VCaP (cell line): ENCODE data around the gene PDIA3.
A peak's percentile ranks its signal among the peaks of the same experiment; 100 is the strongest.

Experiments
- H3K27ac ChIP-seq: fragments of 450-650 bp; 2 replicates; pipeline ENCODE4 v1.5.1; 2017
- TF ChIP-seq, protein P1 (sequence below): fragments of 450-650 bp; conservative IDR thresholded peaks from 2 replicates; pipeline ENCODE4 v1.5.1; 2017; ENCODE audit warnings: mild to moderate bottlenecking, moderate library complexity

PDIA3 gene

DNA sequence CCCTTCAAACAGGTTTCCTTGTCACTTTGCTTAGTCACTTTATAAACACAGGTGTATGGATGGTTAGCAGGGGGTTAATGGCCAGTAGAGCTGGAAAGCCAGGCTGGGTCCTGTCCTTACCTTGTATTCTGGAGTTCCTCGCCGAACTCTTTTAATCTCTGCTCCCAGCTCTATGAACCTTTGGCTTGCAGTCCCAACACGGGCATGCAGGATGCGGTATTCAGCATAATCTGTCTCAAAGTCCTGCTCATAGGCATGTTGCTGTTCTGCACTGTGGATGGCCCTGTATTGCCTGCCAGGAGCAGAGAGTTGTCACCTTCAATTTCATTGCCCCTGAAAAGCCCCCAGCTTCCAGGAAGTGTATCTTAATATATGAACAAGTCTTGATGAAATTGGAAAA is 27.8 kb downstream of the PDIA3 start:
- TF ChIP-seq, protein P1, sequence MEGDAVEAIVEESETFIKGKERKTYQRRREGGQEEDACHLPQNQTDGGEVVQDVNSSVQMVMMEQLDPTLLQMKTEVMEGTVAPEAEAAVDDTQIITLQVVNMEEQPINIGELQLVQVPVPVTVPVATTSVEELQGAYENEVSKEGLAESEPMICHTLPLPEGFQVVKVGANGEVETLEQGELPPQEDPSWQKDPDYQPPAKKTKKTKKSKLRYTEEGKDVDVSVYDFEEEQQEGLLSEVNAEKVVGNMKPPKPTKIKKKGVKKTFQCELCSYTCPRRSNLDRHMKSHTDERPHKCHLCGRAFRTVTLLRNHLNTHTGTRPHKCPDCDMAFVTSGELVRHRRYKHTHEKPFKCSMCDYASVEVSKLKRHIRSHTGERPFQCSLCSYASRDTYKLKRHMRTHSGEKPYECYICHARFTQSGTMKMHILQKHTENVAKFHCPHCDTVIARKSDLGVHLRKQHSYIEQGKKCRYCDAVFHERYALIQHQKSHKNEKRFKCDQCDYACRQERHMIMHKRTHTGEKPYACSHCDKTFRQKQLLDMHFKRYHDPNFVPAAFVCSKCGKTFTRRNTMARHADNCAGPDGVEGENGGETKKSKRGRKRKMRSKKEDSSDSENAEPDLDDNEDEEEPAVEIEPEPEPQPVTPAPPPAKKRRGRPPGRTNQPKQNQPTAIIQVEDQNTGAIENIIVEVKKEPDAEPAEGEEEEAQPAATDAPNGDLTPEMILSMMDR, result no peak
- H3K27ac ChIP-seq, result no peak overlapping the region

DNA sequence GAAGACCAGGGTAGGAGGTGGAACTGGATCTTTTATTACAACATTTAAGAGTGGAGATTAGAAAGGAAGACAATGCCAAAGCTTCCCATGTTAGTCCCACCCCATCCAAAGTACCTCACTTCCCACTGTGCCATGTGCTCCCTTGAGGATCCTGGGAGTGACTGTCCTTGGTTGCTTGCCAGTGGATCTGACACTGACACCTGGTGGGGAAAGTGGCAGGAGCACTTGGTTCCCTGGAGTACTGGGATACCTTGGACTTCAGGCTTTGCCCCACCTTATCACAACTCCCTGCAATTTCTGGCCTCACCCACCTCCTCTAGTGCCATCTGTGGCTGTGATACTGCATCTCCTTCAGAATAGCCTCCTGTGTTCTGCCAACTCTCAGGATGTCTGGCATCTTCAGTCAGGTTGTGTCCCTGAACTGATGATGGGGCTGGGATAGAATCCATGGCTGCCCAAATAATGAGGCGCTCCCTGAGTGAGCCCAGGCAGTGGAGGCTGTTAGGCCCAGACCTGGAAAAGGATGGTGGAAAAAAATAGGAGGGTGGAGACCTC is 29.2 kb downstream of the PDIA3 start:
- H3K27ac ChIP-seq, result peak overlapping the region; percentile 26; the same call in 1 of the 2 replicates
- TF ChIP-seq, protein P1, result peak; percentile 67

DNA sequence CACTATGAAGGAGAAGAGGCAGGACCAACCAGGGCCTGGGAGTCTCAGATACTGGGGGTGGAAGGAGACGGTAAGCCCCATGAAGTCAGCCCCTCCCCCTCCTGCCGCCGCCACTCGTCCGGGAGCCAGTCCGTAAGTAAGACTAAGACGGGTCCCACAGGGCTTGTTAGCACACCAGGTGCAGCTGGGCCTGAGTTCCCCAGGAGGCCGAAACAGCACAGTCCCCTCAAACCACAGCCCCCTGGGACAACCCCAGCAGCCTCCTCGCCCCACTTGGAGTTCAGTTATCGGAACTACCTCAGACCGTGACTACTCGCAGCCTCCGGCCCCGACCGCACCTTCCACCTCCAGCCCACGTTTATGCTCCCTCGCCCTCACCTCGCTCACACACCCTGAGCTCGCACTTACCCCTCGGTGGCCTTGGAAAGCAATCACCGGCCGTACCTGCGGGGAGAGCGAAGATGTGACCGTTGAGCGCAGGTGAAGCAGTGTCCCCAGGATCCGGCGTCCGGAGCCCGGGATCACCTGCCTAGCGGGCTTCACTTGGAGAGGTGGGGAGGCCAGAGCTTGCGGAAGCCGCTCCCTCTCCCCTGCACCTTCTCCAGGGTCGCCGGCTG is 30.0 kb downstream of the PDIA3 start:
- TF ChIP-seq, protein P1, result no peak
- no peak overlapping the region for H3K27ac ChIP-seq

DNA sequence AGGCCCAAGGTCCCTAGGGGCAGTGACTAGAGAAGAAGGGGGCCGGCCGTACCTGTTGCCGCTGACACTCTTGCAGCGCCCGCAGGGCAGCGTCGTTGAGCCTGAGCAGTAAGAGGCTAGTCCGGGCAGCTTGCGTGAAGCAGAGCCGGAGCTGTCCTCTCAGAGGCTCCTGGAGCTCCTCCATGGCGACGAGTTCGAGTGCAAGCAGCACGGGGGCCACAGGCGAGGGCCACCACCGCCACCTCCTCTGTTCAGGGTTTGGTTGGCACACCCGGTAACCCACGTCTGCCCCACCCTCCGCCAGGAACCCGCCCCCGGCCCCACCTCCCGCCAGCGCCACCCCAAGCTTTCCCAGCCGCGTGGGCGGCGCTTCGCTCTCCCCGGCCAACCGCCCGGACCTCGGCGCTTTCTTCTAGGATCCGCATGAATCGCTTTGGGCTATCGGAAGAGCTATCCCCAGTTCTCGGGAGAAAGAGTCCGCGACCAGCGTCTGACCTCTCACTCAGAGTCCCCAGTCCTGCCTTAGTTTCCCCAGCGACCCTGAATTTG is 30.6 kb downstream of the PDIA3 start, which contains the start of gene ELL3:
TSS of gene ELL3 (minus strand) at position 249 of the 549 bp plus-strand sequence. CDS start at position 184, 65 bp downstream.
- TF ChIP-seq, protein P1, result no peak
- H3K27ac ChIP-seq, result no peak within 1 kb of the TSS

DNA sequence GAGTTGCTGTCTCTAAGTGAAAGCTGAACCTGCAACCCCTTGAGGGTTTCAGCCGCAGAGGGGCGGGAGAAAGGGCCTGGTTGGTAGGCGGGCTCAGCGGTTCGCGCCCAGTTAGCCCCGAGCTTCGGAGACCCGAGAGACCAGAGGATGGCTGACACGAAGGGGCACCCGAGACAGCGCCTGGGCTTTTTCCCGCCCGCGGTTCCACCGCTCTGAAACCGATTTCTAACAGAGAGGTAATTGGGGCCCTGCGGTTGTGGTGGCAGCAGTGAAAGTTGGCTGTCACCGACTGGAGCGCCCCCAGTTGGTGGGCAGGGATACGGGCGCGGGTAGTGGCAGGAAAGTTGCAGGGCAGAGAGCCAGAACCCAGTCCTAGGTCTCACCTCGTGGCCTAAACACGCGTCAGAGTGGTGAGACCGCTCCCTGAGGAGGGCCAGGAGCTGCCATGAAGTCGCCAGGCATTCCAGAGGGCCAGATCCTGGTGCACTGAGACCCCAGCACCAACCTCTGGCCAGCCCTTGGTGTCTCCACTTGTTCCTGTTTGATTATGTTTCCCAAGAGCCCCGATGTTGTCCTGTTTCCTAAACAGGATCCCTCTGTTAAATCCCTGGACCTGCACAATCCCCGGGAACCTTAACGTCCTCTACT is 31.2 kb downstream of the PDIA3 start:
- H3K27ac ChIP-seq, result no peak overlapping the region
- TF ChIP-seq, protein P1, result no peak

DNA sequence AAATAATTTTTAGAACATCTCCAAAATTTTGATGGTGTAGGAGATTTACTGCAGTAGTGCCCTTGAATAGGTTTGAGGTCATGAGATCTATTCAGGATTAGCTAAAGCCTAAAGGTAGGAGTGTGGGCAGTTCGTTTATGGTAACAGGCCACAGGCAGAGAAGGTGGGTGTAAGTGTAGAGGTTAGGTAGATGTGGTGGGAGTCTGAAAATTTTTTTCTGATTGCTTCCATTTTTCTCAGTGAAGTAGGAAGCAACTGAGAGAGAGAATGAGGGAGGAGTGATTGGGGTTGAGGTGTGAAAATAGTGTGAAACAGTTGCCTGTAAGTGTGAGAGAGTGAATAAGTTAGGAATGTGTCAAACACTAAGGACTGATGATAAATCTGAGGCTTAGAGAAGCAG is 32.8 kb downstream of the PDIA3 start:
- no peak overlapping the region for H3K27ac ChIP-seq
- TF ChIP-seq, protein P1, result no peak

DNA sequence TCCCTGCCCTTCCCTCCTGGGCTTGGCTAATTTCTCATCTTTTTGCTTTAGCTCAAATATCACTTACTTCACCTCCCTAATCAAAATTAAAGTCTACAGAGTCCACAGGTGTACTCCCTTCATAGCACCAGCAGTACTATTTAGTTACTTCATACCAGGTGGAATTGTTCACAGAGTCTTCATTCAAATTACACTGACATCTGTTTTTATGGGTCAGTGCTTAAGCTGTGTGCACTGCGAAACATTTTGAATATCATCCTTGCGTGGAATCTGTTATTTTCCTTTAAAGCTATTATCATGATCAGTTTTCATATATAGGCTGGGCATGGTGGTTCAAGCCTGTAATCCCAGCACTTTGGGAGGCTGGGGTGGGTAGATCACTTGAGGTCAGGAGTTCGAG is 43.2 kb downstream of the PDIA3 start:
- H3K27ac ChIP-seq, result no peak overlapping the region
- TF ChIP-seq, protein P1, result no peak
